Measurements from ENCODE around the gene ZFAND2B. TPM values are rescaled to one million over a fixed set of nuclear protein-coding genes. Genes with fewer than 3 reads are reported as not detected.

Gene ZFAND2B
- total RNA-seq, 1 experiment from 2014 or later: 16.4 TPM

DNA sequence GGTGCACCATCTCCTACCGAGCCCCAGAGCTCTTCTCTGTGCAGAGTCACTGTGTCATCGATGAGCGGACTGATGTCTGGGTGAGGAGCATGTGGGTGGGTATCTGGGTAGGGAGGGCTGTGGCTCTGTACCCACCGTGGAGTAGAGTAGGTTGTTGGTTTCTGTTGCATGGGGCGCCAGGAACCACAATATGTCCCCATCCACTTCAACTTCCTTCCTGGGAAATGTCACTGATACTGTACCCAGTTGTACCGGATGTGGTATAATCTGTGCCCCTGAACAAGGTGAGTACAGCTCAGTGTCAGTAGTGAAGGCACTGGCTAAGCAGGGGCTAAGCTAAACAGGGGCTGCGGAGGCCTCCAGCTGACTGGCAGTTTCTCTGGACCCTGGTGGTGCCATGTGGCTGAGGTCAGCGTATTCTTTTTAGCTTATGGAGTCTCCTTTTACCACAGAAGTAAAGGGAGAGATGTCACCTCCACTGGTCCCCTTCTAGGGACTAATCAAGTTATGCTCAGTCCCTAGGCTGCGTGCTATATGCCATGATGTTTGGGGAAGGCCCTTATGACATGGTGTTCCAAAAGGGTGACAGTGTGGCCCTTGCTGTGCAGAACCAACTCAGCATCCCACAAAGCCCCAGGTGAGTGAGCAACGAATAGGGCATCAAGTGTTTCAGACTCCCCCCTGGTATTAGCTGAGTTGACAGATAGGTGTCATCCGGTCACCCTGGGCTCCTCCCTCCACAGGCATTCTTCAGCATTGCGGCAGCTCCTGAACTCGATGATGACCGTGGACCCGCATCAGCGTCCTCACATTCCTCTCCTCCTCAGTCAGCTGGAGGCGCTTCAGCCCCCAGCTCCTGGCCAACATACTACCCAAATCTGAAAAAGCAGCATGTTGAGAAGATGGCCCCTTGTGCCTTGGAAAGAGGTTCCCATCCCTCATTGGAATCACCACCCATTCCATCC lies 41.4 kb downstream of the ZFAND2B start:
- Histone ChIP-seq H2AK5ac (ENCODE audit: insufficient read length, low read length) (no peak overlapping the region), H3K18ac (ENCODE audit: insufficient read length, low read depth, low read length) (no peak overlapping the region), H4K91ac (ENCODE audit: insufficient read length, low read depth, low read length) (no peak overlapping the region), H3K27ac (ENCODE audit: insufficient read length, low read depth, low read length) (no peak overlapping the region), H2AFZ (ENCODE audit: low read length) (no peak overlapping the region), H3K4me2 (ENCODE audit: insufficient read depth, insufficient read length, low read length) (no peak overlapping the region), H3K79me2 (ENCODE audit: insufficient read depth, low read length) (no peaks in the 10 kb centered on the region), H3K79me1 (ENCODE audit: insufficient read depth, low read depth, low read length, poor library complexity, severe bottlenecking) (no peaks in the 10 kb centered on the region), H3K27me3 (ENCODE audit: insufficient read depth, low read length) (no peaks in the 10 kb centered on the region), H3K9me3 (ENCODE audit: control insufficient read depth, low read depth, low read length) (no peaks in the 10 kb centered on the region), H3K14ac (ENCODE audit: insufficient read depth, low read length) (no peak overlapping the region), H3K23ac (ENCODE audit: insufficient read length, low read depth, low read length) (no peak overlapping the region), H3T11ph (ENCODE audit: low read length) (no peak overlapping the region), H4K5ac (ENCODE audit: insufficient read length, low read depth, low read length) (no peak overlapping the region), H3K23me2 (ENCODE audit: insufficient read length, low read depth, low read length, poor library complexity, severe bottlenecking) (peaks cover 5% of the 10 kb centered on the region), H2BK12ac (ENCODE audit: insufficient read length, low read depth, low read length) (no peak overlapping the region), H3K4ac (ENCODE audit: low read depth, low read length) (no peak overlapping the region), H3K56ac (ENCODE audit: insufficient read length, low read depth, low read length) (no peak overlapping the region), H2BK20ac (ENCODE audit: low read depth, low read length, poor library complexity, severe bottlenecking) (no peak overlapping the region), H3K9ac (ENCODE audit: extremely low read depth, insufficient read length, low read length) (no peak overlapping the region), H3K4me1 (ENCODE audit: insufficient read depth, low read length) (peaks cover 5% of the 10 kb centered on the region), H2BK5ac (ENCODE audit: insufficient read length, low read length) (no peak overlapping the region), H4K20me1 (ENCODE audit: control insufficient read depth, insufficient read depth, insufficient read length) (no peaks in the 10 kb centered on the region), H2BK120ac (ENCODE audit: low read depth, low read length, poor library complexity, severe bottlenecking) (no peak overlapping the region), H2BK15ac (ENCODE audit: low read depth, low read length) (no peak overlapping the region), H4K8ac (replicated peaks; ENCODE audit: insufficient read length, low read depth, low read length) (no peak overlapping the region)
- TF ChIP-seq, protein P1, sequence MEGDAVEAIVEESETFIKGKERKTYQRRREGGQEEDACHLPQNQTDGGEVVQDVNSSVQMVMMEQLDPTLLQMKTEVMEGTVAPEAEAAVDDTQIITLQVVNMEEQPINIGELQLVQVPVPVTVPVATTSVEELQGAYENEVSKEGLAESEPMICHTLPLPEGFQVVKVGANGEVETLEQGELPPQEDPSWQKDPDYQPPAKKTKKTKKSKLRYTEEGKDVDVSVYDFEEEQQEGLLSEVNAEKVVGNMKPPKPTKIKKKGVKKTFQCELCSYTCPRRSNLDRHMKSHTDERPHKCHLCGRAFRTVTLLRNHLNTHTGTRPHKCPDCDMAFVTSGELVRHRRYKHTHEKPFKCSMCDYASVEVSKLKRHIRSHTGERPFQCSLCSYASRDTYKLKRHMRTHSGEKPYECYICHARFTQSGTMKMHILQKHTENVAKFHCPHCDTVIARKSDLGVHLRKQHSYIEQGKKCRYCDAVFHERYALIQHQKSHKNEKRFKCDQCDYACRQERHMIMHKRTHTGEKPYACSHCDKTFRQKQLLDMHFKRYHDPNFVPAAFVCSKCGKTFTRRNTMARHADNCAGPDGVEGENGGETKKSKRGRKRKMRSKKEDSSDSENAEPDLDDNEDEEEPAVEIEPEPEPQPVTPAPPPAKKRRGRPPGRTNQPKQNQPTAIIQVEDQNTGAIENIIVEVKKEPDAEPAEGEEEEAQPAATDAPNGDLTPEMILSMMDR (conservative IDR thresholded peaks at IDR 0.05): no peak; the same call in 2 of the 3 replicates
- Mint-ChIP-seq H3K27ac (peak overlapping the region in 1 of 3 experiments; percentile 40; a peak in 1 of 7 replicates), H3K9me3 (no peaks in the 10 kb centered on the region), H3K4me3 (no peak overlapping the region), H3K4me1 (peaks cover 31 to 42% of the 10 kb centered on the region in 2 experiments), H3K36me3 (ENCODE audit: insufficient read depth in 1 of 3, low read depth in 3 of 3) (peaks cover 9 to 24% (median 23%) of the 10 kb centered on the region in 3 experiments; a peak in 6 of 7 replicates), H3K27me3 (ENCODE audit: low read depth) (peaks cover 23% of the 10 kb centered on the region)
- DNase-seq: no peak
- WGBS (ENCODE audit: extremely low coverage, insufficient read length, low lambda C conversion rate): no CpG with 5 or more reads among the region's 17 CpGs
